ENCODE measurements around the gene HBG1. TPM values are rescaled to one million over a fixed set of nuclear protein-coding genes. Genes with fewer than 3 reads are reported as not detected.

HBG1 gene
- total RNA-seq, 4 donors from 2014 or later = not detected

GRCh38 chr11:5224538-5225479 lies 24.8 kb downstream of the HBG1 start:
- no peaks in the 10 kb centered on the region for H3K27me3 ChIP-seq
- H3K36me3 ChIP-seq = no peaks in the 10 kb centered on the region
- no peak for ATAC-seq
- intact Hi-C loops (cut with DNase I; ENCODE audit: low total_unique reads) = no loop called here
- H3K4me3 ChIP-seq = no peak overlapping the region
- in situ Hi-C loops (cut with MboI; ENCODE audit: low sequenced_read_pairs in 4 of 4) = no loop called here
- no peaks in the 10 kb centered on the region for H3K4me1 ChIP-seq
- no peak for DNase-seq
- no peak overlapping the region for H3K27ac ChIP-seq
- no peaks in the 10 kb centered on the region for H3K9me3 ChIP-seq
- TF ChIP-seq CTCF (IDR thresholded peaks at IDR 0.05 in 4 of 5, conservative IDR thresholded peaks at IDR 0.05 in 1 of 5) = no peak
- TF ChIP-seq POLR2A (IDR thresholded peaks at IDR 0.05) = no peak

- H3K36me3 ChIP-seq = no peaks in the 10 kb centered on the region
- H3K27me3 ChIP-seq = no peaks in the 10 kb centered on the region
- H3K27ac ChIP-seq = no peak overlapping the region
- intact Hi-C loops (cut with DNase I; ENCODE audit: low total_unique reads) (no loop called here), in situ Hi-C loops (cut with MboI; ENCODE audit: low sequenced_read_pairs in 4 of 4) (no loop called here)
- H3K9me3 ChIP-seq = no peaks in the 10 kb centered on the region
- no peaks in the 10 kb centered on the region for H3K4me1 ChIP-seq
- TF ChIP-seq CTCF (IDR thresholded peaks at IDR 0.05 in 4 of 5, conservative IDR thresholded peaks at IDR 0.05 in 1 of 5) (no peak), POLR2A (IDR thresholded peaks at IDR 0.05) (no peak)
- DNase-seq (no peak), ATAC-seq (no peak)
- no peak overlapping the region for H3K4me3 ChIP-seq
Observed at GRCh38 chr11:5223686-5224085, 26.0 kb downstream of the HBG1 start.

- ATAC-seq (no peak), DNase-seq (no peak)
- no peak overlapping the region for H3K27ac ChIP-seq
- H3K27me3 ChIP-seq = no peaks in the 10 kb centered on the region
- intact Hi-C loops (cut with DNase I; ENCODE audit: low total_unique reads) (no loop called here), in situ Hi-C loops (cut with MboI; ENCODE audit: low sequenced_read_pairs in 4 of 4) (no loop called here)
- no peaks in the 10 kb centered on the region for H3K4me1 ChIP-seq
- no peaks in the 10 kb centered on the region for H3K9me3 ChIP-seq
- TF ChIP-seq POLR2A (IDR thresholded peaks at IDR 0.05) (no peak), CTCF (IDR thresholded peaks at IDR 0.05 in 4 of 5, conservative IDR thresholded peaks at IDR 0.05 in 1 of 5) (no peak)
- H3K36me3 ChIP-seq = no peaks in the 10 kb centered on the region
- H3K4me3 ChIP-seq = no peak overlapping the region
Observed at GRCh38 chr11:5223146-5223545, 26.5 kb downstream of the HBG1 start.

- Histone ChIP-seq H3K4me1 (no peaks in the 10 kb centered on the region), H3K9me3 (no peaks in the 10 kb centered on the region), H3K4me3 (no peak overlapping the region), H3K27ac (no peak overlapping the region), H3K36me3 (no peaks in the 10 kb centered on the region), H3K27me3 (no peaks in the 10 kb centered on the region)
- DNase-seq (no peak), ATAC-seq (no peak)
- intact Hi-C loops (cut with DNase I; ENCODE audit: low total_unique reads) = no loop called here
- no peak for TF ChIP-seq POLR2A (IDR thresholded peaks at IDR 0.05)
- no peak for TF ChIP-seq CTCF (IDR thresholded peaks at IDR 0.05 in 4 of 5, conservative IDR thresholded peaks at IDR 0.05 in 1 of 5)
- in situ Hi-C loops (cut with MboI; ENCODE audit: low sequenced_read_pairs in 4 of 4) = no loop called here
Observed at GRCh38 chr11:5210376-5210885, 39.2 kb downstream of the HBG1 start.

Data from gastrocnemius medialis (tissue), 4 donors.